H9 (cell line): ENCODE measurements around the gene HOXA2. TPM values are rescaled to one million over a fixed set of nuclear protein-coding genes. Genes with fewer than 3 reads are reported as not detected.

Experiments used
- DNase-seq: peaks from one replicate; pipeline ENCODE4 v3.0.0-alpha.2; 2017
- H2AFZ ChIP-seq: one replicate; pipeline ENCODE4 v1.6.1; 2013; ENCODE audit warnings: mild to moderate bottlenecking, low read length, control low read depth, moderate library complexity
- H2AK5ac ChIP-seq: 2 replicates; pipeline ENCODE4 v1.6.1; 2013; ENCODE audit warnings: low read length, control low read depth, mixed read lengths; ENCODE audit not compliant: insufficient read length
- H2BK120ac ChIP-seq: one replicate; pipeline ENCODE4 v1.6.1; 2013; ENCODE audit warnings: low read depth, mild to moderate bottlenecking, low read length, control low read depth, inconsistent platforms; ENCODE audit not compliant: poor library complexity, severe bottlenecking
- H2BK12ac ChIP-seq: 2 replicates; pipeline ENCODE4 v1.6.1; 2013; ENCODE audit warnings: low read length, control low read depth, mixed read lengths, low read depth; ENCODE audit not compliant: insufficient read length
- H2BK15ac ChIP-seq: 2 replicates; pipeline ENCODE4 v1.6.1; 2013; ENCODE audit warnings: low read depth, low read length, control low read depth
- H2BK20ac ChIP-seq: one replicate; pipeline ENCODE4 v1.6.1; 2013; ENCODE audit warnings: low read depth, mild to moderate bottlenecking, low read length, control low read depth, inconsistent platforms; ENCODE audit not compliant: poor library complexity, severe bottlenecking
- H2BK5ac ChIP-seq: 2 replicates; pipeline ENCODE4 v1.6.1; 2013; ENCODE audit warnings: low read length, control low read depth, mixed read lengths; ENCODE audit not compliant: insufficient read length
- H3K14ac ChIP-seq: 2 replicates; pipeline ENCODE4 v1.6.1; 2013; ENCODE audit warnings: low read length, control low read depth; ENCODE audit not compliant: insufficient read depth
- H3K18ac ChIP-seq: 2 replicates; pipeline ENCODE4 v1.6.1; 2013; ENCODE audit warnings: low read depth, mild to moderate bottlenecking, mixed read lengths, low read length, control low read depth; ENCODE audit not compliant: insufficient read length
- H3K23ac ChIP-seq: 2 replicates; pipeline ENCODE4 v1.6.1; 2013; ENCODE audit warnings: low read length, control low read depth, mixed read lengths, low read depth; ENCODE audit not compliant: insufficient read length
- H3K23me2 ChIP-seq: 2 replicates; pipeline ENCODE4 v1.6.1; 2013; ENCODE audit warnings: low read depth, mild to moderate bottlenecking, mixed read lengths, low read length, control low read depth; ENCODE audit not compliant: insufficient read length, poor library complexity, severe bottlenecking
- H3K27ac ChIP-seq: 2 replicates; pipeline ENCODE4 v1.5.1; 2013; ENCODE audit warnings: low read length, control low read depth, mixed read lengths, low read depth; ENCODE audit not compliant: insufficient read length
- H3K27me3 ChIP-seq: 2 replicates; pipeline ENCODE4 v1.6.1; 2013; ENCODE audit warnings: low read length, control low read depth, inconsistent platforms; ENCODE audit not compliant: insufficient read depth
- H3K4ac ChIP-seq: 2 replicates; pipeline ENCODE4 v1.6.1; 2013; ENCODE audit warnings: low read depth, mild to moderate bottlenecking, control low read depth, inconsistent platforms, low read length, moderate library complexity
- H3K4me1 ChIP-seq: 2 replicates; pipeline ENCODE4 v1.6.1; 2013; ENCODE audit warnings: low read length, control low read depth, inconsistent platforms; ENCODE audit not compliant: insufficient read depth
- H3K4me2 ChIP-seq: 2 replicates; pipeline ENCODE4 v1.6.1; 2013; ENCODE audit warnings: low read length, control low read depth, mixed read lengths; ENCODE audit not compliant: insufficient read length, insufficient read depth
- H3K56ac ChIP-seq: 2 replicates; pipeline ENCODE4 v1.6.1; 2013; ENCODE audit warnings: low read depth, mild to moderate bottlenecking, mixed read lengths, low read length, control low read depth; ENCODE audit not compliant: insufficient read length
- H3K79me1 ChIP-seq: 2 replicates; pipeline ENCODE4 v1.6.1; 2013; ENCODE audit warnings: low read depth, mild to moderate bottlenecking, moderate library complexity, low read length, control low read depth, inconsistent platforms; ENCODE audit not compliant: insufficient read depth, poor library complexity, severe bottlenecking
- H3K79me2 ChIP-seq: 2 replicates; pipeline ENCODE4 v1.6.1; 2013; ENCODE audit warnings: low read length, control low read depth, inconsistent platforms; ENCODE audit not compliant: insufficient read depth
- H3K9ac ChIP-seq: 2 replicates; pipeline ENCODE4 v1.6.1; 2013; ENCODE audit warnings: low read length, control low read depth, mixed read lengths; ENCODE audit not compliant: insufficient read length; ENCODE audit errors: extremely low read depth
- H3K9me3 ChIP-seq: one replicate; pipeline ENCODE4 v1.6.1; 2013; ENCODE audit warnings: low read depth, low read length, inconsistent platforms; ENCODE audit not compliant: control insufficient read depth
- H3T11ph ChIP-seq: one replicate; pipeline ENCODE4 v1.6.1; 2013; ENCODE audit warnings: mild to moderate bottlenecking, low read length, control low read depth, inconsistent platforms
- H4K20me1 ChIP-seq: one replicate; pipeline ENCODE4 v1.6.1; 2013; ENCODE audit not compliant: control insufficient read depth, insufficient read length, insufficient read depth
- H4K5ac ChIP-seq: 2 replicates; pipeline ENCODE4 v1.6.1; 2013; ENCODE audit warnings: low read depth, mild to moderate bottlenecking, mixed read lengths, low read length, control low read depth; ENCODE audit not compliant: insufficient read length
- H4K8ac ChIP-seq: replicated peaks from 2 replicates; pipeline ENCODE4 v1.6.1; 2013; ENCODE audit warnings: low read length, control low read depth, mixed read lengths, low read depth; ENCODE audit not compliant: insufficient read length
- H4K91ac ChIP-seq: 2 replicates; pipeline ENCODE4 v1.6.1; 2013; ENCODE audit warnings: low read depth, mild to moderate bottlenecking, moderate library complexity, mixed read lengths, low read length, control low read depth; ENCODE audit not compliant: insufficient read length
- H3K27ac Mint-ChIP-seq, 3 experiments: 2 replicates in 2 of 3; 3 replicates in 1 of 3; pipeline ENCODE4 v1.8.0; 2020 to 2021; ENCODE audit warnings: mixed read lengths in 3 of 3, mild to moderate bottlenecking in 1 of 3, moderate library complexity in 1 of 3
- H3K27me3 Mint-ChIP-seq: 2 replicates; pipeline ENCODE4 v1.8.0; 2021; ENCODE audit warnings: low read depth, mild to moderate bottlenecking, moderate library complexity, mixed read lengths
- H3K36me3 Mint-ChIP-seq, 3 experiments: 2 replicates in 2 of 3; 3 replicates in 1 of 3; pipeline ENCODE4 v1.8.0; 2020 to 2021; ENCODE audit warnings: low read depth in 3 of 3, mixed read lengths in 3 of 3; ENCODE audit not compliant: insufficient read depth in 1 of 3
- H3K4me1 Mint-ChIP-seq, 2 experiments: 2 replicates each; pipeline ENCODE4 v1.8.0; 2020; ENCODE audit warnings: mixed read lengths in 2 of 2
- H3K4me3 Mint-ChIP-seq, 2 experiments: 2 replicates in 1 of 2; 3 replicates in 1 of 2; pipeline ENCODE4 v1.8.0; 2020 to 2021; ENCODE audit warnings: mild to moderate bottlenecking in 2 of 2, mixed read lengths in 2 of 2, moderate library complexity in 1 of 2
- H3K9me3 Mint-ChIP-seq, 2 experiments: 2 replicates in 1 of 2; 3 replicates in 1 of 2; pipeline ENCODE4 v1.8.0; 2020; ENCODE audit warnings: mild to moderate bottlenecking in 2 of 2, mixed read lengths in 2 of 2, moderate library complexity in 1 of 2
- CTCF ChIP-seq: fragments of 200-600 bp; sonication (generic); conservative IDR thresholded peaks from 3 replicates; pipeline ENCODE4 v1.8.0; 2021; ENCODE audit warnings: antibody characterized with exemption, mild to moderate bottlenecking
- WGBS: extraction: QIAGEN DNeasy Blood & Tissue Kit; methylation state at CpG from one replicate; pipeline ENCODE4 v1.1.7; 2013; ENCODE audit warnings: missing lambda C conversion rate, low lambda C conversion rate, mixed read lengths; ENCODE audit not compliant: insufficient read length; ENCODE audit errors: extremely low coverage; 5-methylcytosine and 5-hydroxymethylcytosine counted together
- total RNA-seq: library from RNA; stranded (reverse); gene quantifications from 2 replicates; pipeline ENCODE4 v1.2.1, GENCODE V29; 2021

The HOXA2 gene
- total RNA-seq, 1 experiment from 2014 or later: not detected

- H2AK5ac ChIP-seq: no peak overlapping the region
- H3K4me1 ChIP-seq: no peaks in the 10 kb centered on the region
- Mint-ChIP-seq H3K9me3 (peaks cover 0 to 20% of the 10 kb centered on the region in 2 experiments), H3K36me3 (no peaks in the 10 kb centered on the region; a peak in 1 of 7 replicates), H3K27me3 (peaks cover 100% of the 10 kb centered on the region), H3K4me3 (no peak overlapping the region; a peak in 1 of 5 replicates), H3K27ac (no peak overlapping the region), H3K4me1 (peaks cover 7 to 13% of the 10 kb centered on the region in 2 experiments)
- H2BK120ac ChIP-seq: no peak overlapping the region
- H3K79me1 ChIP-seq: no peaks in the 10 kb centered on the region
- no peak overlapping the region for H3K18ac ChIP-seq
- no peak overlapping the region for H3K23ac ChIP-seq
- H2BK12ac ChIP-seq: no peak overlapping the region
- peaks cover 10% of the 10 kb centered on the region for H3K23me2 ChIP-seq
- no peak for TF ChIP-seq CTCF
- peaks cover 98% of the 10 kb centered on the region for H3K27me3 ChIP-seq
- H4K5ac ChIP-seq: no peak overlapping the region
- H3K9me3 ChIP-seq: no peaks in the 10 kb centered on the region
- no peak overlapping the region for H2BK20ac ChIP-seq
- H3K14ac ChIP-seq: no peak overlapping the region
- no peak overlapping the region for H3K27ac ChIP-seq
- no peak overlapping the region for H2BK15ac ChIP-seq
- H3K9ac ChIP-seq: no peak overlapping the region
- H3K4ac ChIP-seq: no peak overlapping the region
- WGBS: no CpG with 5 or more reads among the region's 53 CpGs
- no peaks in the 10 kb centered on the region for H3K79me2 ChIP-seq
- no peak overlapping the region for H2BK5ac ChIP-seq
- H2AFZ ChIP-seq: no peak overlapping the region
- no peak overlapping the region for H4K8ac ChIP-seq
- H3K4me2 ChIP-seq: no peak overlapping the region
- H3T11ph ChIP-seq: no peak overlapping the region
- peak; percentile 65 for DNase-seq
- H3K56ac ChIP-seq: no peak overlapping the region
- no peaks in the 10 kb centered on the region for H4K20me1 ChIP-seq
- no peak overlapping the region for H4K91ac ChIP-seq
These were observed 37.0 kb upstream of the HOXA2 start for GRCh38 chr7:27139334-27140125.
